UCSD-AML1 (cell line): ENCODE measurements around the gene CLRN1.

Experiments
- DNase-seq: peaks from one replicate; lab custom pipeline; 2025; ENCODE audit not compliant: unreplicated experiment; lab: John Stamatoyannopoulos, UW

Gene CLRN1

DNA sequence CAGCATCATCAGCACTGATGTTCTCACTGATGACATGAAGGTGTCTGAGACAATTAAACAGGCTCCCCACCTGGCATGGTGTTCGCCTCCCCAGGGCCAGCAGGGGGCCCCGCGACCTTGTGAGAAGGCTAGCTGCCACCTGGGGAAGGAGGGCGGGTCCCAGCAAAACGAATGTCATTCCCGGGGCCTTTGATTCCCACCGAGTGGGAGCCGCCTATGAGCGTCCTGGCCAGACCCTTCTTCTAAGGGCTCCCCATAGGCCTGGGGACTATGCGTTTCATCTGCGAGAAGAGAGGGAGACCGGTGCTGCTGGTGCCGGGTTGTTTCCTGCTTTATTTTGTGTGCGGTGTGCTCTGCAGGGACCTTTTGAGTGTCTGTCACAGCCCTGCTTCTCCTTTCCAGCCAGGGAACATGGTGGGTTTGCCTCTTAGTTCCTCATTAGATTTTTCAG, 46.8 kb downstream of the CLRN1 start:
- peak; percentile 40 for DNase-seq

DNA sequence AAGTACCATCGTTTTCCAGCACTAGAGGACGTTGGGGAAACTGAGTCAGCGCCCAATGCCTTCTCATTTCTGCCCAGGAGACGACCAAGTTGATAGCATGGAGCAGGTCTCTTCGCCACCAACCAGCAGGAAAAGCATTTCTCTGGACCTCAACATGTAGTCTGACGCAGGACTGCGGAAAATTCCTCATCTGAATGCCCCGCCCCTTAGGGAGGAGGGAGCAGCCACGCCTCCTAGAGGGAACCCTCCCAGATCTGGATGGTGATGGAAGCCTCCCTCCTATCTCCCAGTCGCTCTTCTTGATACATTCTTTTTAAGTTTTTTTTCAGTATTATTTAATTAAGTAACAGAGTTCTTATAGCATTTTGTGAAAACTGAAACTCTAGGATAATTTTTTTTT, 49.9 kb downstream of the CLRN1 start:
- no peak for DNase-seq

DNA sequence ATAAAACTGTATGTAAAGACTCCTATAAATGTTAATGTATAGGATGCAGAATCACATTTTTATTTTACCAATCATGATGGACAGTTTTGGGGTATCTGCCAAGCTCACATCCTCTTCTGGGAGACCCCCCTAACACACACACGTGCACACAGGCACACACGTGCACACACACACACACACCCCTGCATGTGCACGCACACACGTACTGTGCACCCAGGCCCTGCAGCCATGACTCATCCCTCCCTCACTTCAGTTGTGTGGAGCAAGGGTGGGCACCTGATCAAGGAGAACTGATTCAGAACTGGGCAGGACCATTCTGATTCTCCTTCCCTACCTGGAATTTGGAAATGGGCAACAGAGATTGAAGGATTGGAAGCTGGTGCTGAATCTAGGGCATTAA, 51.3 kb downstream of the CLRN1 start:
- no peak for DNase-seq

DNA sequence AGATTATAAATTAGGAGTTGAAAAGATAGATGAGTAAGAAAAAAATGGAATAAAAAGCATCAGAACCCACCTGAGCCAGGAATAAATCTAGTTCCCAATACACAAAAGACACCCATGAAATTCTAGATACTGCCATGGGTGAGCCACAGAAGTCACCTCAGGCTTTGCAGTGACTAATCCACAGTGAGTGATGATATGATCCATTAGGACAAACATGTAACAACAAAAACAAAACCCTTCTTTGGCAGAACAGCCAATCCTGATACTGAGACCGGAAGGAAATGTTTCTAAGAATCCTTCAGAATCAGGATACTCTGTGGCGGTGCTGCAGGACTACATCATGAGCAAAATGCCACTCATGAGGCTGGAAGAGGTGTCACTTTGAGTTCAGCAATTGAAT, 52.3 kb downstream of the CLRN1 start:
- no peak for DNase-seq

DNA sequence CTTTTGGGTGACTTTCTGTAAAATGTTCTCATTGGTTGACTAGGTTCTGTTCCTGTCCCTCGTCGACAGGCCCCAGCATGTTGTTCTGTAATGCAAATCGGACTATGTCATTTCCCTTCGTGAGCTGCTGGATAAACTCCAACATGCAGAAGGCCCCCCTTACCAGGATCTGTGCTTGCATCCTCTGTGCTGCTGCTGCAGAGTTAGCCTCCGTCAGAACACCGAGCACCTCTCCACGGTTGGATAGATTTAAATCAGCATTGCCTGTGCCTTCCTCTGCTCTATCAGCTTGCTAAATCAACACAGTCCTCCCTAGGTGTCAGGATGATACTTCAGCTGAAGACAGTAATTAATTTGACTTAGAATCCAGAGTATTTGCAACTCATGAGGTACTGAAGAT, 54.6 kb downstream of the CLRN1 start:
- DNase-seq, result no peak

DNA sequence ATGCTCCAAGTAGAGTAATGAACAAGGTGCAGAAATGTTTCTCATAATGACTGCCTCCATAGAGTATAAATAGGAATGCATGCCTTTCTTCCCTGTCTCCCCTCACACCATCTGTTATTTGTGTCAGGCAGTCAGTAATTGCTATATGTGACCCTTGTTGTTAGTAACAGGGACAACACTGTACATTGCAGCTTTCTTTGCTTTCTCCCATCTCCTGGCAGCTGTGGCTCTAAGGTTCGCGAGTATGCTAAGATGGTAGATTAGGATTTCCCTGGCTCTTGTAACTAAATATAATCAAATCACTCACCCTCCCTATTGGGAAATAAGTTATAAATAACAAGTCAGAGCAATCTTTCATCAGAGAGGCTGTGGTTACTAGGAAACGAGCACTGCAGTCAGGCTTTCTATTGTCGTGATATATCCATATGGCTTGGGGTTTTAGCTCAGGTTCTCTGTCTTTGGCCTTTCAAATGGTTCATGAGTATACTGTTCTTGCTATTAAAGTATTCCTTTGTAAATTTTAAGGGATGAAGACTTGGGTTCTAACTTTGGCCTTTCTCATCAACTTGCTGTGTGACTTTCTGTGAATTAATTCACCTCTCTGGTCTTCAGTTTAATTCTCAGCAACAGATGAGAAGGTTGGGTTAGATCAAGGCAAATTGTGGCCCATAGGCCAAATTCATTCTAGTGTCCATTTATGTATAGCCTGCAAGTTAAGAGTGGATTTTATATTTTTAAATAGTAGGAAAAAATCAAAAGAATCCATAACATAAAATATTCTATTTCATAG, 59.2 kb downstream of the CLRN1 start:
- no peak for DNase-seq

DNA sequence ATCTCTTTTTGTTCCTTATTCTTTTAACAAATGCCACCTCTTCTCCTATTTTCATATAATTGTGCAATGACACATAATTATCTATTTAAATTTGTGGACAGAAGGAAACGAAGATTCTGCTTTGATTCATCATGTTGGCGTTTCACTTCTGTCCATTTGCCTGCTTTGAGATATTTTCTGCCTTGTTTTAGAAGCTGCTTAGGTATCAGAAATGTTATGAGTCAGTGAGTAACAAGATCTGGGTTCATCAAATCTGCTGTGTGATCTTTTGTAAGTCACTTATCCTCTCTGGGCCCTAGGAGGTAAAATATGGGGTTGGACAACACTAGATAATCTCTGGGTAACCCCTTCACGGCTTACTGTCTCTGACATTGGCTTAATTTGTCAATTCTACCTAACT, 60.0 kb downstream of the CLRN1 start:
- no peak for DNase-seq

DNA sequence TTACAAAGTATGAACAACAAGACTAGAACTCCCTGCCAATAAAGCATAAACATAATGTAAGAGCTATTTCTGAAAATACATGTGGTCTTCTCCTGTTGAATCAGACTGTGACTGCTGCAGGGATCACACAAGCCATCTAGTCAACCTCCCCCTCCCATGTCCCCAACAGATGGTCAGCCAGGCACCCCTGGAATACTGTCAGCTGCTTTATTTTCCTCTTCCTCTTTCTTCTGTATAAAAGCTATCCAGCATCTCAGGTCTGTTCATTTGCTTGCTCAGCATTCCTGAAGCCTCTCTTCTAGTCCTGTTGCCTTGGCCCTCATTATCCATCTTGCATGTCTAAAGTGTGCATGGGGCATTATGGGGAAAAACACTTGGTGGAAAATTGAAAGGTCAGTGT, 60.8 kb downstream of the CLRN1 start:
- DNase-seq, result no peak

DNA sequence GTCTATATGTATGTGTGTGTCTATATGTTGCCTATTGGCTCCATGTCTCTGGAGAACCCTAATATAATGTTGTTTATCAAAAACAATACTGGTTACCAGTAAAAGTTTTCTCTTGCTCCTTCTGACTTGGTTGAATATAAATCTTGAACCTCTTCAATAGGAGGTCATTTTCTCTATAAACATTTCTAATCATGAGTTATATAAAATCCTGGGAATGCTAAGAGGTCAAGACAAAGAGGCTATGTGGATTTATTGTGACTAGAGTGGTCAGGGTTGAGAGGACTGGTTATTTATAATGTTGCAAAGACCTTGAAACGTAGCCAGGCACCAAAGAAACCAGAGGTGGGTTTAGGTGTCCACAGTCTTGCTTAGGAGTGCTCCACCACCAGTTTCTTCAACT, 66.1 kb downstream of the CLRN1 start:
- no peak for DNase-seq

DNA sequence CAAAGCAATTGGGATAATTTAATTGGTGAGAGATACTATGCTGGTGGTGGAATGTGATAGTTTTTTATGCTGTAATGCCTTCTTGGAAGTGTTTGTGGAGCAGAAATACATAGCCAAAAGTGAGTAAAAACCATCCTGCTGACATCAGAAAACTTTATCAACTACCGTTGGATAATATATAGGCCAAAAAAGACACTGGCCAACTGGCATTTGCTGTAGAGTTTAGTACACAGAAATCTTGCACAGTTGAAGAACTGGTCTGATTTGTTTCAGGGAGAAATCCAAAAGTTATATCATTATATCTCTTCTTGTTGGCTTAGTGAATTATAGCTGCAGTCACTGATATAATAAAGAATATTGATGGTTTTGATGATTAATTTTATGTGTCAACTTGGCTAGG, 66.8 kb downstream of the CLRN1 start:
- DNase-seq, result no peak

DNA sequence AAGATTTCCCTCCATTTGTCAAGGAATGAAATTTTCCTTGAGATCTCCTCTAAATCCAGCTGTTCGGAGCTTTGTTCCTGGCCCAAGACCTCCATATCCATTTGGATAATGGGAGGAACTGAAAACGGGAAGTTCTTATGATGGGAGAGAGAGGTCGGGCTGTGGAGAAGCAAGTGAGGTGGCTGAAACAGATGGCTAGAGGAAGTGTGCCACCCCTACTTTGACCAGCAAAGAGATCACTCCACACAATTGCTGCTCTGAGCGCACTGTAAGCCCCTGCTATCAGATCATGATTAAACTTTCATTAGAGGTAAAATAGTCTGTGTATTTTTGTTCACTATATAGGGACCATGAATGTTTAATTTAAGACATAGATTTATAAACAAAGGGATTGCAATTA, 67.2 kb downstream of the CLRN1 start, which contains the start of gene MINDY4B:
Gene MINDY4B, minus strand, starts transcription at position 101 of the 400 bp plus-strand sequence. Its CDS starts 0 bp downstream, at position 101.
- no peak for DNase-seq

DNA sequence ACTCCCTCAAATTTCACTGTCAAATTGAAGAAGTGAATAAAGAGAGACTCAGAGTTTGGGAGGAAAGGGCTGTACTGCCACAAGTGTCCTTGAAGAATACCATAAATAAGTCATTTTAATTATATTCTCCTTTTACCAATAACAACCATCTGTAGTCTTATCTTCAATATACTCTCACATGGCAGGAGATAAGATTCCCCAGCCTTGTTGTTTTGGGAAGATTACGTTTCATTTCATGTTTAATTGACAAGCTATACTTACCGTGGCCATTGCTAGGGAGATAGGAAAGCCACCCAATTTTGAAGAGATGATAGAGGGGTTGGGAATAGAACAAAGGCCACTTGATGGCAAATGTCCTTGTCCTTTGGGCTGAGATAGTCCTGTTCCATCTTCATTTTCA, 69.5 kb downstream of the CLRN1 start:
- DNase-seq, result no peak

DNA sequence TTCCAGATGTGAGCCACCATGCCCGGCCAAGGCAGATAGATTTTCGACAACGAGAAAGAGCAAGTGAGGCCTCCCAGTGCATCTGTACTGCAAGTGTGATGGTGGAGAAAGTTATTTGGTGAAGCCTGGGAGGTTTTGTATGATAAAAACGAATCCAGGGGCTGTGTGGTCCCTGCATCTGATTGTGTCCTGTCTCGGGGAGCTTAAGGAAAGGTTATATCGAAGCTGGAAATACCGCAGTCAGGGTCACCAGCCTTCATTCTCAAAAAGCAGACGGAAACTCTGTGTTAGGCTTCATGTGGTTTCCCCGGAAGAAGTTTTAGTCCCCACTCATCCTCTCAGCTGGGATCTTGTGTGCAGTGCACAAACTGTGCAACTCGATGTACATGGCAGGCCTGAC, 70.7 kb downstream of the CLRN1 start:
- no peak for DNase-seq

DNA sequence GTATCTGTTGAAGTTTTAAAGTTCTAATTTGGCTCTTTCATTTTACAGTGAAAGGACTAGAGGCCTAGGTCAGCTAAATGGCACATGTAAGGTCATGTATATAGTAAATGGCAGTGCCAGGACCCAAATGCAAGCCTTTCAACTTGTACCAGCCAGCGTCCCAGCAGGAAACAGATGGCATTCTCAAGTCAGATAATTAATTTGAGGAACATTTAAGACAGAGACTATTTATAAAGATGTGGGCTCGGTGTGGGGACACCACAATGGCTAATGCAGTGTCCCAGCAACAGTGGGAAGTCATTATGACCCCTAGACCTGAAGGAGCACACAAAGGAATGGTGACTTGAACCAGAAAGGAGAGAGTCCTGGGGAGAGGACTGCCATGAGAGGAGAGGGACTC, 73.4 kb downstream of the CLRN1 start:
- no peak for DNase-seq

DNA sequence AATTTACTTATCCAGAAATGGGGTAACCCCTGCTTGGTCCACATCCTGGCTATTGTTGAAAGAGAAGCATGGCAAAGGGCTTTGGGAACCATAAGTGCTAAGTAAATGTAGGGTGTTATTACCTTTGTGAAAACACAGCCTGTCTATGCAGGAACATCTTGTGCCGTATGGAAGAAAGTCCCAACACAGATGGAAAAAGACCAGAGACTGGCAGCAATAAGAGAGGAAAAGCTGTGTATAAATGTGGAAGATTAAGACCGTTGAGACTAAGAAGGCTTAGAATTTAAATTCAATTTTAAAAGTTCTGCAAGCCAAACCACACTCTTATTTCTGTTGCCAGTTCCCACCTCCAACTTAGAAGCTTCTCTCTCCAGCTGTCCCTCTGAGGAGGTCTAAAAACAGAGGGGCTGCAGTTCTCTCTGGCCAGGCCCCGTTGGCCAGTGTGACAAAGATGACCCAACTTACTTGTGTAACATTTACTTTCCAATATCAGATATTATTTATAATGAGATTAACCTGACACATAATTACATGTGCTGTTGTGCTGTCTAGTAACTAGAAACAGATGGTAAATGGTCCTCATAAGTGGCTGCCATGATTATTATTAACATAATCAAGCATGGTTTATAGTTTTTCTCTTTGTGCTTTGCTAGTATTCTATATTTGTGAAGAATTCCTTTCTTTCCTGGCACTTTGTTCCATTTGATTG, 74.3 kb downstream of the CLRN1 start:
- no peak for DNase-seq

DNA sequence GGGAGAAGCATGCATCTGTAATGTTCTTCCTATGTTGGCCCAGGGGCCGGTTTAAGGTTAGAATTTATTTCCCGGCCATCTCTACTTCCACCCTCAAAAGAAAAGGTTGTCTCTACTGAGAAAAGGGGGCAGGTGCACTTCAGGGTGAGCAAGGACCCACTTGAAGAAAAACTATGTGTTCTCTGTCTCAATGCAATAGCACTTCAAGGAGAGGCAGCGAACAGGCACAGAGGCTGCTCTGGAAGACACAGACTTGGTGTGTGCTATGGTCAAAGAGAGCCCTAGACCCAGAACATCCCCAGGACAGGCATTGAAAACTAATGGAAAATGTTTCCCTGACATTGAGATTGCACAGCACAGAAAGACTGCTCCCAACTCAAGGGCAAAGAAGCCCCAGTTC, 74.9 kb downstream of the CLRN1 start:
- DNase-seq, result no peak

DNA sequence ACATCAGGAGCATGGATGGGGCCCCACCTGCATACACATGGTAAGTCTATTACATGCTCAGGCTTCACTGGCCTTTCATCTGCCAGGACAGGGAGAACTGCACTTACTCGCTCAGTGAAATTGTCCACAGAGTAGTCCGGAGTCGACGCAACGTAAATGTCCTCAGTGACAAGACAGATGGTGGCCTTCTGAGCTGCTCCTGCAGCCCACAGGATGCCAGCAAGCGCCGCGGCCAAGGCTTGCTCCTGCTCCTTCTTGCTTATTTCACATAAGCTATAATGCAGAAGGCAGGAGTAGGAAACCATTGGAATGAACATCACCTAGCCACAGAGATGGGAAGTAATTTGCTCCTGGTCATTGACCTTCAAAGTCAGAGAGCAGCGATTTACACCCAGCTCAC, 81.7 kb downstream of the CLRN1 start:
- no peak for DNase-seq

DNA sequence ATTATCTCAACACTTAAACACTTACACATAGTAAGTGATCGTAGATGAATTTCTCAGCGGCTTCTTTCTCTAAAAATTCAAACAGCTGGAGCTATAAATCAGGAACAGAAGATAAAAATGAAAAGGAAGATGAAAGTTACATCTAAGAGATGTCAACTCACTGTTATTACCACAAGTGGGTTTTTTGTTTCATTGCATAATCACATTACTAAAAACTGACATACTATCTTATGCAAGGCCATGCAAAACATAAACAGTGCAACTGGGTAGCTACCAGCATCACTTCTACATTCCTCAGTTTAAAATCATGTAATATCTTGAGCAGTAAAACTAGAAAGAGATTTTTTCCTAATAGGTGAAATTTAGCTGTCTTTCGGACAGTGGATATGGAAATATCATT, 82.2 kb downstream of the CLRN1 start:
- no peak for DNase-seq

DNA sequence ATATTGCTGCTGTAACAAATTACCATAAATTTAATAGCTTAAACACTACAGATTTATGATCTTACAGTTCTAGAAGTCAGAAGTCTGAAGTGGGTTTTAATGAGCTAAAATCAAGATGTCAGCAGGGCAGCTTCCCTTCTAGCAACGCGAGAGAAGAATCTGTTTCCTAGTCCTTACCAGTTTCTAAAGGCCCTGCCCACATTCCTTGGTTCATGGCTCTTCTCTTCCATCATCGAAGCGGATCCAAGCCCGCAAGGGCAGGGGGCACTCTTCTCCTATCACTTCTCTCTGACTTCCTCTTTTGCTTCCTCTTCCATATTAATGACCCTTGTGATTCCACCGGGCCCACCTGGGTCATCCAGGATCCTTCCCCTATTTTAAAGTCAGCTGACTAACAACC, 83.4 kb downstream of the CLRN1 start:
- no peak for DNase-seq

DNA sequence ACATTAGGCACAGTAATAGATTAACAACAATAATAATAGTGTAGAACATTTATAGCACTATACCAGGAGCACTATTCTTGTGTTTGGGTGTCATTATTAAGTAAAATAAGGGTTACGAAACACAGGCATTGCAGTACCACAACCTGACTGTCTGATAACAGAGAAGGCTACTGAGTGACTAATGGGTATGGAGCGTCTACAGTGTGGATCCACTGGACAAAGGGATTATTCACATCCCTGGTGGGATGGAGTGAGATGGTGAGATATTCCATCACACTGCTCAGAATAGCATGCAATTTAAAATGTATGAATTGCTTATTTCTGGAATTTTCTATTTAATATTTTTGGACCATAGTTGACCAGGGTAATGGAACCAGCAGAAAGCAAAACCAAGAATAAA, 85.5 kb downstream of the CLRN1 start:
- no peak for DNase-seq

DNA sequence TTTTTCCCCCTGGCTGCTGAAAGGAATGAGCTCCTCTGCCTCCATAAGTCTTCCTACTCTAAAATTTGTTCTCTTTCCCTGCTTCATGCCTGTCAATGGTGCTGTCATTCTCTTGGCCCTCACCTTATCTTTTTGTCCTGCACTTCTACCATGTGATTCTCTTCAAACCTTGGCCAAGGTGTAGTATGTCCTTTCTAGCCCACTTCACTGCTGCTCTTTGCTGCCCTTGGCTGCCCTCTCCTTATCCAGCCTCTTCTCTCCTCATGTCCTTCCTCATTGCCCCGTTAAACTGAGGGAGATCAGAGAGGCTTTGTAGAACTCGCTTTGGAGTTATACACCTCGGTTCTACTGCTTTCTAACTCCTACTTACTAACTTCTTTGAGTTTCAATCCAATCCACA, 87.0 kb downstream of the CLRN1 start:
- DNase-seq, result no peak

DNA sequence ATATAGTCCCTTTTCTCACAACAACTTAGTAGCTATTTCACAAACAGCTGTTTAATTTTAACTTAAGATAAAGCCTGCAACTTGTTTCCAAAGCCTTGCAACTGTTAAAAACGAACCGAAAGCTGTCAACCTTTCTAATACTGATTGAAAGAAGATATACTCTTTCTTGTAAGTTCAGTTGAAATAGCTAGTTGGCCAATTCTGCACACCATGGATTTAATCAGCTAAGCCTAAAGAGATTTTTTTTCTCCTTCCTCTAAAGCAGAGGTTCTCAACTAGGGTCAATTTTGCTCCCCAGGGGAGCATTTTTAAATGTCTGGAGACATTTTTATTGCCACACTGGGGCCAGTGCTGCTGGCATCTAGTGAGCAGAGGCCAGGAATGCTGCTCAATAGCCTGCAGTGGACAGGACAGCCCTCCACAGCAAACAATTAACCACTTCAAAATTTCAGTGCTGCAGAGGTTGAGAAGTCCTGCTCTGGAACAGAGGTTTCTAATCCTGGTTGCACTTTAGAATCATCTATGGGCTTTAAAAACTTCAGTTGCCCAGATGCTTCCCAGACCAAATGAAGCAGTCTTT, 93.4 kb downstream of the CLRN1 start:
- DNase-seq, result no peak
